HG03095 (cell line): ENCODE data around the gene PHYKPL.
"Not testable (repeated sequence)": the region's sequence is repeated elsewhere in the genome, so short reads cannot be mapped to it uniquely, and the experiment has no call there.

Source experiments
- ATAC-seq: cut with Tn5 transposase; IDR thresholded peaks from one replicate; pipeline ENCODE4 v1.9.1; 2021; ENCODE audit warnings: moderate library complexity; ENCODE audit not compliant: unreplicated experiment

PHYKPL gene

GRCh38 chr5:178208540-178209227 lies 23.9 kb downstream of the PHYKPL start:
- ATAC-seq: no peak

- ATAC-seq: no peak
Observed at GRCh38 chr5:178207917-178208280, 24.7 kb downstream of the PHYKPL start.

GRCh38 chr5:178207183-178207916 lies 25.3 kb downstream of the PHYKPL start:
- ATAC-seq: no peak

- no peak for ATAC-seq
Observed at GRCh38 chr5:178206166-178207101, 26.2 kb downstream of the PHYKPL start.

- ATAC-seq: no peak
Observed at GRCh38 chr5:178205749-178206047, 26.9 kb downstream of the PHYKPL start.

GRCh38 chr5:178204935-178205748 lies 27.5 kb downstream of the PHYKPL start:
- ATAC-seq: peak; percentile 56

- peak; percentile 75 for ATAC-seq
Observed at GRCh38 chr5:178204182-178204934, 28.2 kb downstream of the PHYKPL start, which contains the start of gene HNRNPAB. Gene HNRNPAB (plus strand): TSS chr5:178204533. CDS start chr5:178204838, 305 bp downstream.

GRCh38 chr5:178203670-178204181 lies 28.9 kb downstream of the PHYKPL start:
- ATAC-seq: no peak

- no peak for ATAC-seq
Observed at GRCh38 chr5:178202541-178202940, 30.1 kb downstream of the PHYKPL start.

GRCh38 chr5:178201927-178202235 lies 30.7 kb downstream of the PHYKPL start:
- ATAC-seq: no peak

- no peak for ATAC-seq
Observed at GRCh38 chr5:178201221-178201926, 31.2 kb downstream of the PHYKPL start.

GRCh38 chr5:178199581-178200434 lies 32.8 kb downstream of the PHYKPL start:
- no peak for ATAC-seq

- no peak for ATAC-seq
Observed at GRCh38 chr5:178198706-178199105, 33.9 kb downstream of the PHYKPL start.

GRCh38 chr5:178198151-178198550 lies 34.5 kb downstream of the PHYKPL start:
- not testable (repeated sequence) for ATAC-seq

- ATAC-seq: no peak
Observed at GRCh38 chr5:178196986-178197385, 35.6 kb downstream of the PHYKPL start.

- ATAC-seq: no peak
Observed at GRCh38 chr5:178196281-178196812, 36.3 kb downstream of the PHYKPL start.

- no peak for ATAC-seq
Observed at GRCh38 chr5:178194026-178194425, 38.6 kb downstream of the PHYKPL start.

- ATAC-seq: no peak
Observed at GRCh38 chr5:178193251-178193809, 39.3 kb downstream of the PHYKPL start.
